HepG2 (cell line): ENCODE data around the gene PCSK7. TPM values are rescaled to one million over a fixed set of nuclear protein-coding genes. Genes with fewer than 3 reads are reported as not detected.
A peak's percentile ranks its signal among the peaks of the same experiment; 100 is the strongest.
"Not testable (repeated sequence)": the region's sequence is repeated elsewhere in the genome, so short reads cannot be mapped to it uniquely, and the experiment has no call there.

Experiments
- ATAC-seq: fragments of 200-7000 bp; cut with Tn5 transposase; 3 replicates; pipeline ENCODE4 v1.9.1; 2020; ENCODE audit warnings: mild to moderate bottlenecking, moderate library complexity
- BruUV-seq: library from RNA; stranded (reverse); fragments of 400-500 nt; replicated peaks from 2 replicates; lab custom pipeline; 2021; lab: Mats Ljungman, UMichigan
- CTCF ChIA-PET: fragments of 300-600 bp; formaldehyde crosslinking; extraction: SDS; loops from one replicate; lab custom pipeline; 2021; ENCODE audit warnings: low total read pairs, inconsistent platforms, low intra/inter-chr PET ratio; lab: Yijun Ruan, JAX
- POLR2A ChIA-PET: fragments of 350-600 bp; sonication (Branson Sonifier 250); formaldehyde crosslinking; loops from one replicate; lab custom pipeline; 2020; ENCODE audit warnings: antibody characterized with exemption, inconsistent platforms; lab: Yijun Ruan, JAX
- DNase-seq: peaks from one replicate; pipeline ENCODE4 v3.0.0-alpha.2; 2015; ENCODE audit warnings: low spot score
- FAIRE-seq: peaks from 3 replicates; lab custom pipeline; 2011; peaks lifted over from hg19 to GRCh38; lab: Jason Lieb, UNC
- H2AFZ ChIP-seq: one replicate; pipeline ENCODE4 v1.6.1; 2011; ENCODE audit warnings: low read length, inconsistent platforms
- H3K27ac ChIP-seq: fragments of 300-600 bp; 3 replicates; pipeline ENCODE4 v1.8.0; 2011; ENCODE audit warnings: mixed run types, mild to moderate bottlenecking, mixed read lengths, low read length, inconsistent platforms; ENCODE audit not compliant: insufficient read depth; ENCODE audit errors: extremely low read length
- H3K27me3 ChIP-seq, 2 experiments: fragments of 200-600 bp in 1 of 2; 2 replicates in 1 of 2; 3 replicates in 1 of 2; pipeline versions ENCODE4 v1.6.0 to v1.8.0; 2011; ENCODE audit warnings: low read length in 2 of 2, mild to moderate bottlenecking in 2 of 2, moderate library complexity in 2 of 2, inconsistent platforms in 1 of 2; ENCODE audit not compliant: insufficient read depth in 2 of 2, control insufficient read depth in 1 of 2
- H3K36me3 ChIP-seq, 2 experiments: fragments of 200-600 bp in 1 of 2; replicated peaks in 1 of 2; 2 replicates in 1 of 2; 3 replicates in 1 of 2; pipeline versions ENCODE4 v1.5.1 to v1.8.0; 2011; ENCODE audit warnings: low read length in 2 of 2, inconsistent platforms in 1 of 2; ENCODE audit not compliant: insufficient read depth in 2 of 2, control insufficient read depth in 1 of 2
- H3K4me1 ChIP-seq: 2 replicates; pipeline ENCODE4 v1.5.1; 2012; ENCODE audit warnings: low read length, inconsistent platforms; ENCODE audit not compliant: insufficient read depth
- H3K4me2 ChIP-seq: 2 replicates; pipeline ENCODE4 v1.6.0; 2011; ENCODE audit warnings: low read depth, low read length, inconsistent platforms
- H3K4me3 ChIP-seq, 3 experiments: fragments of 200-600 bp in 1 of 3; sonication (generic), shearing (Covaris generic) in 1 of 3; replicated peaks in 1 of 3; 2 replicates each; pipeline ENCODE4 v1.5.1; 2011 to 2016; ENCODE audit warnings: low read length in 3 of 3, inconsistent platforms in 2 of 3, low read depth in 2 of 3, mild to moderate bottlenecking in 2 of 3, control low read depth in 1 of 3, mixed read lengths in 1 of 3; ENCODE audit not compliant: insufficient read depth in 1 of 3
- H3K79me2 ChIP-seq: one replicate; pipeline ENCODE4 v1.6.1; 2011; ENCODE audit warnings: low read length, inconsistent platforms; ENCODE audit not compliant: insufficient read depth
- H3K9ac ChIP-seq: 2 replicates; pipeline ENCODE4 v1.6.0; 2011; ENCODE audit warnings: mild to moderate bottlenecking, low read depth, low read length, inconsistent platforms; ENCODE audit not compliant: insufficient read depth
- H3K9me3 ChIP-seq: 2 replicates; pipeline ENCODE4 v1.5.1; 2012; ENCODE audit warnings: mild to moderate bottlenecking, low read length
- H4K20me1 ChIP-seq: 2 replicates; pipeline ENCODE4 v1.6.0; 2011; ENCODE audit warnings: inconsistent platforms, mild to moderate bottlenecking, low read length, moderate library complexity; ENCODE audit not compliant: insufficient read depth
- FOSL2 ChIP-seq: sonication (generic); formaldehyde crosslinking; IDR thresholded peaks from 2 replicates; pipeline ENCODE4 v1.4.0; 2020; ENCODE audit warnings: missing genetic modification reagents
- SAP130 ChIP-seq: IDR thresholded peaks from 2 replicates; pipeline ENCODE4 v1.6.1; 2016; ENCODE audit warnings: low read depth
- STAG1 ChIP-seq: sonication (generic); formaldehyde crosslinking; IDR thresholded peaks from 2 replicates; pipeline ENCODE4 v1.4.0; 2020; ENCODE audit warnings: missing genetic modification reagents
- TFAP4 ChIP-seq: sonication (generic); IDR thresholded peaks from 2 replicates; pipeline ENCODE4 v1.6.1; 2016; ENCODE audit warnings: low read depth, borderline replicate concordance
- ZFY ChIP-seq: sonication (generic); formaldehyde crosslinking; IDR thresholded peaks from 2 replicates; pipeline ENCODE4 v1.4.0; 2020; ENCODE audit warnings: missing genetic modification reagents
- ZNF687 ChIP-seq: sonication (generic); formaldehyde crosslinking; IDR thresholded peaks from 2 replicates; pipeline ENCODE4 v1.5.1; 2020; ENCODE audit warnings: mild to moderate bottlenecking, missing genetic modification reagents, moderate library complexity
- WGBS: methylation state at CpG from one replicate; pipeline ENCODE4 v1.1.6; 2017; ENCODE audit warnings: low lambda C conversion rate; 5-methylcytosine and 5-hydroxymethylcytosine counted together
- in situ Hi-C: cut with HindIII; loops from 2 replicates; pipeline ENCODE4 v1.10.0; 2017; ENCODE audit warnings: low pct_unique_long_range_greater_than_20kb; ENCODE audit not compliant: extremely low pct_ligation_motif_present
- intact Hi-C: fragments of 100-400 bp; cut with micrococcal nuclease; formaldehyde crosslinking; loops from one replicate; pipeline ENCODE4 v1.10.0; 2022; ENCODE audit not compliant: unreplicated experiment
- polyA plus RNA-seq, 8 experiments: library from polyadenylated mRNA; depleted of rRNA in 3 of 8; stranded (reverse) in 7 of 8; unstranded in 1 of 8; fragments of >200 nt; fragmentation: Illumina TruSeq in 4 of 8; extraction: Trizol in 4 of 8; gene quantifications; 2 replicates each; pipeline versions ENCODE4 v1.2.1 to v1.2.3, GENCODE V29; 2011 to 2016; ENCODE audit warnings: low read depth in 4 of 8, missing spikeins in 1 of 8, mixed read lengths in 1 of 8; ENCODE audit not compliant: insufficient read depth in 1 of 8
- total RNA-seq, 5 experiments: library from RNA; depleted of rRNA; stranded (reverse); fragments of >200 nt; fragmentation: Illumina TruSeq; extraction: Trizol; gene quantifications; 2 replicates each; pipeline ENCODE4 v1.2.3, GENCODE V29; 2016; ENCODE audit warnings: low read depth in 1 of 5

Gene PCSK7
- total and polyA plus RNA-seq, 2 of the 13 experiments (the other 11 are each of a cell fraction or from before 2014, with no cell fraction given) = 13.4 to 13.8 TPM

- H3K4me3 ChIP-seq, DNase-seq, H3K9me3 ChIP-seq, H2AFZ ChIP-seq, H3K27ac ChIP-seq, H3K4me2 ChIP-seq, H3K79me2 ChIP-seq, H3K27me3 ChIP-seq, H3K9ac ChIP-seq, ATAC-seq, CTCF ChIA-PET, H3K36me3 ChIP-seq, BruUV-seq, H3K4me1 ChIP-seq, FAIRE-seq, H4K20me1 ChIP-seq, POLR2A ChIA-PET: not testable (repeated sequence)
- 60% methylated on average over 4 of the region's 13 CpGs for WGBS
- intact Hi-C loops (loop anchor here (5.0 kb wide), 1 partner anchor 76 kb away; no protein-coding TSS in a partner anchor), in situ Hi-C loops (loop anchor here (5.0 kb wide), 1 partner anchor 76 kb away; no protein-coding TSS in a partner anchor)
These were observed 23.2 kb downstream of the PCSK7 start for GRCh38 chr11:117208710-117209109.

GRCh38 chr11:117207481-117207880 is 24.4 kb downstream of the PCSK7 start:
- intact Hi-C loops (loop anchor here (5.0 kb wide), 1 partner anchor 75 kb away; no protein-coding TSS in a partner anchor), in situ Hi-C loops (loop anchor here (5.0 kb wide), 1 partner anchor 75 kb away; no protein-coding TSS in a partner anchor)
- H3K9me3 ChIP-seq, DNase-seq, H3K27ac ChIP-seq, POLR2A ChIA-PET, H3K79me2 ChIP-seq, H3K36me3 ChIP-seq, H2AFZ ChIP-seq, CTCF ChIA-PET, FAIRE-seq, H3K27me3 ChIP-seq, H3K4me1 ChIP-seq, H4K20me1 ChIP-seq, H3K9ac ChIP-seq, H3K4me2 ChIP-seq, ATAC-seq, BruUV-seq, H3K4me3 ChIP-seq: not testable (repeated sequence)
- WGBS = 80% methylated on average over 5 of the region's 5 CpGs

GRCh38 chr11:117206859-117207258 is 25.0 kb downstream of the PCSK7 start:
- peak overlapping the region; percentile 32; the same call in 1 of the 2 replicates for H3K4me2 ChIP-seq
- in situ Hi-C loops = loop anchor here (5.0 kb wide), 1 partner anchor 75 kb away; no protein-coding TSS in a partner anchor
- H3K79me2 ChIP-seq, H3K9me3 ChIP-seq, H4K20me1 ChIP-seq, H3K36me3 ChIP-seq, H3K27me3 ChIP-seq, H3K4me3 ChIP-seq, BruUV-seq, CTCF ChIA-PET, H3K9ac ChIP-seq, H3K4me1 ChIP-seq, POLR2A ChIA-PET, H3K27ac ChIP-seq, H2AFZ ChIP-seq: not testable (repeated sequence)
- peak; percentile 90 for ATAC-seq
- no CpG with 5 or more reads among the region's 11 CpGs for WGBS
- DNase-seq = peak; percentile 47
- intact Hi-C loops = loop anchor here (5.0 kb wide), 1 partner anchor 75 kb away; no protein-coding TSS in a partner anchor
- FAIRE-seq = peak; percentile 84
- peak; percentile 22; the same call in 1 of the 2 replicates for TF ChIP-seq FOSL2 (CRISPR knock-in tag)
- TF ChIP-seq TFAP4 = peak; percentile 51; the same call in 1 of the 2 replicates
- TF ChIP-seq ZFY (CRISPR knock-in tag) = 0 out of 2 replicates have a peak, but pooled peaks have one; percentile 17
- peak; percentile 40 for TF ChIP-seq STAG1 (CRISPR knock-in tag)
- TF ChIP-seq ZNF687 (CRISPR knock-in tag) = peak; percentile 32; the same call in 1 of the 2 replicates
- TF ChIP-seq SAP130 (CRISPR knock-in tag) = peak; percentile 39
